ENCODE measurements around the gene UBQLNL.

- no peak for TF ChIP-seq POLR2A (IDR thresholded peaks at IDR 0.05)
- TF ChIP-seq CTCF (IDR thresholded peaks at IDR 0.05): no peak
Observed at GRCh38 chr11:5553343-5553742, 36.8 kb upstream of the UBQLNL start.
